AG08395 (cell line): Measurements from ENCODE around the gene CHEK2.
A peak's percentile ranks its signal among the peaks of the same experiment; 100 is the strongest.
"Not testable (repeated sequence)": the region's sequence is repeated elsewhere in the genome, so short reads cannot be mapped to it uniquely, and the experiment has no call there.

ENCODE experiments used
- DNase-seq: peaks from one replicate; pipeline ENCODE4 v3.0.0; 2012; ENCODE audit warnings: mixed read lengths, low spot score

The CHEK2 gene

GRCh38 chr22:28682966-28683365, 58.7 kb downstream of the CHEK2 start:
- DNase-seq = not testable (repeated sequence)

DNA sequence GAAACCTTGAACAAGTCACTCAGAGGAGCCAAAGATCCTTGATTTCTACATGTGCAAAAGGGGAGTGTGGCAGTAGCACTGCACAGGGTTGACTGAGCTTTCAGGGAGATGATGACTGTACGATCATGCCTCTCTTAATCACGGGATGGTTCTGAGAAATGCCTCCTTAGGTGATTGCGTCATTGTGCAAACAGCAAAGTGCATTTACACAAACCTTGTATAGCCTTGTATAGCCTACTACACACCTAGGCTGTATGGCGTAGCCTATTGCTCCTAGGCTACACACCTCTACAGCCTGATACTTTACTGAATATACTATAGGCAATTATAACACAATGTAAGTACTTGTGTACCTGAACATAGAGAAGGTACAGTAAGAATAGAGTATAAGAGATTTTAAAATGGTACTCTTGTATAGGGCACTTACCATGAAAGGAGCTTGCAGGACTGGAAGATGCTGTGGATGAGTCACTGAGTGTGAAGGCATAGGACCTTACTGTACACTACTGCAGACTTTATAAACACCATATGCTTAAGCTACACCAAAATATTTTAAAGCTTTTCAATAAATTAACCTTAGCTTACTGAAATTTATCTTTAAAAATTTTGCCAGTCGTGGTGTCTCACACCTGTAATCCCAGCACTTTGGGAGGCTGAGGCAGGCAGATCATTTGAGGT, 60.7 kb downstream of the CHEK2 start:
- not testable (repeated sequence) for DNase-seq

GRCh38 chr22:28679611-28680287, 61.9 kb downstream of the CHEK2 start, which contains the start of gene TTC28:
Gene TTC28, minus strand, starts transcription at chr22:28679840. Its CDS starts 117 bp downstream, at chr22:28679723.
- DNase-seq = peak; percentile 61

DNA sequence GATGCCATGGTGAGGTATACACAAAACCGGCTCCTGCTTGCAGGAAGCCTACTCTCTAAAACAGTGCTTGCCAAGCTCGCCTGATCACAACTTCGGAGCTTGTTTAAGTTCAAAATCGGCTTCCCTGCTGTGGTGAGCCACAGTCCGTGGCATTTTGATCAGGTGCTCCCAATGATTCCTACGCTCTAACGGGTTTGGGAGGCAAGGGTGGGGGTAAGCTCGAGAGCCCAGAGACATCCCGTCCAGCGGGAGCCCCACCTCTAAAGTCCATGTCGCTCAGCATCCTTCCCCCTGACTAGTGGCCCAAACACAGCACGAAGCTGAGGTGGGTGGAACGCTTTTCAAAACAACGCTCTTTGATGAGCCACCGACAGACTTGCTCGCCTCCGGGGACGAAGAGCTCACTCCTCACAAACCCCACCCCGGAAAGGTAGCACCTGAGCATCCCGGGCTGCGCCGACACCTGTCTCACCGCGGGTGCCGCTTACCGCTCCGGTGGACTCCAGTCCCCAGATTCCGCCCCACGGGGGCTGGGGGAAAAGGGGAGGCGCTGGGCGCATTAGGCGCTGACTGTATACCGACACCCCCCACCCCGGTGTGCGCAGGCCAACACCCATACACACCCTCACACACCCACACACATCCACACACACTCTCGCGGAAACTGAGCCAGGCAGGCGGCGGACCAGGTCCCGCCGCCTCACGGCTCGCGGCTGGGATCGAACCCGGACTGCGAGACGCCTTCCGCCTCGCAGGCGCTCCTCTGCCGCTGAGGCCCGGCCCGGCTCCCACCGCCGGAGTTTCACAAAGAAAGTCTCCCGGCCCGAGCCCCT, 62.6 kb downstream of the CHEK2 start:
- DNase-seq = not testable (repeated sequence)

DNA sequence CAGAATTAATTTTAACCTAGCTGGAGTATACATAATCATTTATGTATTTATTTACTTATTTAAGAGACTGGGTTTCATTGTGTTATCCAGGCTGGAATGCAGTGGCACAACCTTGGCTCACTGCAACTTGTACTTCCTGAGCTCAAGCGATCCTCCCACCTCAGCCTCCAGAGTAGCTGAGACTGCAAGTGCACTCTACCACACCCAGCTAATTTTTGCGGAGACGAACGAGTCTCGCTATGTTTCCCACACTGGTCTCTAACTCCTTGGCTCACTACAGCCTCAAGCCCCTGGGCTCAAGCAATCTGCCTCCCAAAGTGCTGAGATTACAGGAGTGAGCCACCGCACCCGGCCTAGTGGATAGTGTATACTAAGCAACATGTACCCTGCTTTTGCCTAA, 63.5 kb downstream of the CHEK2 start:
- DNase-seq = not testable (repeated sequence)

DNA sequence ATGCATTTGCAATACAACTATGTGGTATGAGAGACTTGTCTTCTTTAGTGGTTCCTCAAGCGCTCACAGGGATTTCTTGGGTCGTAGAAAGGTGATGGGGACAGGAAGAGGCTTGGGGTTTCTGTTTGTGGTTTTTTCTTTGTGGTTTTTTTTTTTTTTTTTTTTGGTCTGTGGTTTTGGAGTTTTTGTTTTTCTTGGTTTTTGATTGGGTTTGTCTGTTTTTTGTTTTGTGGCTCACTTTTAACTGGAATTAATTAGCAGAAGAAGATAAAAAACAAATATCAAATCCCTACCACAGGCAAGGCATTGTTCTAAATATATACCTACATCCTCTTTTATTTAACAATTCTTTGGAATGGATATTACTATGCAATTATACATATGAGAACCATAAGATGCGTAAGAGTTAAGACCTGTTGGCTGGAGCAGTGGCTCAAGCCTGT, 67.5 kb downstream of the CHEK2 start:
- peak; percentile 35 for DNase-seq

GRCh38 chr22:28670756-28671155, 70.9 kb downstream of the CHEK2 start:
- no peak for DNase-seq

GRCh38 chr22:28670161-28670560, 71.5 kb downstream of the CHEK2 start:
- DNase-seq = peak; percentile 38

DNA sequence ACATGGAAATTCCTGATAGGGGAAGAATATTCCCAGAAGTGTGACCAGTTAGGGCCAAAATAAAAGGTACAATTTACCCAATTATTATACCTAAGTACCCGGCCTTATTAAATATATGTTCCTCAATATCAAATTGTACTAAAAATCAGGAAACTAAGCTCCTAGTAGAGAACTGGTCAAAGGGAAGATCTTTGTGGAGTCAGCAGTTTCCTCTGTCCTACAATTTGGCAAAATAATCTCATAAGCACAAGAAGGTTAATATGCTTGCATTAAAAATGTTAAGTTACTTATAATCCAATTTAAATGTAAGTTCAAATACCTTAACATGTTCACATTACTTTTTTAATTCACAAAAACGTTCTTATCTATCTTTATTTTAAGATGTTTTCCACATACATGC, 72.2 kb downstream of the CHEK2 start:
- DNase-seq = no peak

GRCh38 chr22:28663569-28663942, 78.1 kb downstream of the CHEK2 start:
- DNase-seq = not testable (repeated sequence)

- no peak for DNase-seq
Measured at GRCh38 chr22:28658448-28658847, 83.2 kb downstream of the CHEK2 start.

GRCh38 chr22:28656181-28656580, 85.4 kb downstream of the CHEK2 start:
- DNase-seq = no peak

GRCh38 chr22:28650463-28650862, 91.2 kb downstream of the CHEK2 start:
- no peak for DNase-seq

DNA sequence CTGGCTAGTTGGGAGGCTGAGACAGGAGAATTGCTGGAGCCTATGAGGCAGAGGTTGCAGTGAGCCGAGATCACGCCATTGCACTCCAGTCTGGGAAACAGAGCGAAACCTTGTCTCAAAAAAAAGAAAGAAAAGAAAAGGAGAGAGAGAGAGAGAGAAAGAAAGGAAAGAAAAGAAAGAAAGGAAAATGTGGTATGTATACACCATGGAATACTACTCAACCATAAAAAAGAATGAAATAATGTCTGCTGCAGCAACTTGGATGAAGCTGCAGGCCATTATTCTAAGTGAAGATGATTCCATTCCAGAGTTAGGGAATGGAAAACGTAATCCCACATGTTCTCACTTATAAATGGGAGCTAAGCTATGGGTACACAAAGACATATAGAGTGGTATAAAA, 92.8 kb downstream of the CHEK2 start:
- no peak for DNase-seq

GRCh38 chr22:28647216-28647615, 94.4 kb downstream of the CHEK2 start:
- DNase-seq = no peak

GRCh38 chr22:28639321-28639720, 102.3 kb downstream of the CHEK2 start:
- DNase-seq = no peak
